HepG2 (cell line): ENCODE results near the gene MFN2. TPM values are rescaled to one million over a fixed set of nuclear protein-coding genes. Genes with fewer than 3 reads are reported as not detected.
A peak's percentile ranks its signal among the peaks of the same experiment; 100 is the strongest.

Experiments
- ATAD3A ChIP-seq: sonication (generic); formaldehyde crosslinking; IDR thresholded peaks from 2 replicates; pipeline ENCODE4 v1.4.0; 2020; ENCODE audit warnings: missing genetic modification reagents
- CBX5 ChIP-seq: sonication (generic); formaldehyde crosslinking; IDR thresholded peaks from 2 replicates; pipeline ENCODE4 v1.4.0; 2020; ENCODE audit warnings: missing genetic modification reagents, borderline replicate concordance
- DMAP1 ChIP-seq: IDR thresholded peaks from 2 replicates; pipeline ENCODE4 v1.6.1; 2016
- ESRRA ChIP-seq: sonication (generic); formaldehyde crosslinking; IDR thresholded peaks from 2 replicates; pipeline ENCODE4 v1.5.1; 2020; ENCODE audit warnings: mild to moderate bottlenecking, low read depth, missing genetic modification reagents
- FOXC1 ChIP-seq: sonication (generic); formaldehyde crosslinking; IDR thresholded peaks from 2 replicates; pipeline ENCODE4 v1.8.0; 2022; ENCODE audit warnings: mild to moderate bottlenecking, missing genetic modification reagents, borderline replicate concordance
- FOXO1 ChIP-seq: sonication (generic); formaldehyde crosslinking; IDR thresholded peaks from 2 replicates; pipeline ENCODE4 v1.4.0; 2020; ENCODE audit warnings: missing genetic modification reagents
- FOXP4 ChIP-seq: sonication (generic); formaldehyde crosslinking; IDR thresholded peaks from 2 replicates; pipeline ENCODE4 v1.4.0; 2020; ENCODE audit warnings: missing genetic modification reagents
- HOXA9 ChIP-seq: sonication (generic); formaldehyde crosslinking; IDR thresholded peaks from 2 replicates; pipeline ENCODE4 v1.8.1; 2022; ENCODE audit warnings: missing genetic modification reagents, mild to moderate bottlenecking, moderate library complexity, borderline replicate concordance
- MED13 ChIP-seq: sonication (generic); formaldehyde crosslinking; IDR thresholded peaks from 2 replicates; pipeline ENCODE4 v1.5.0; 2020; ENCODE audit warnings: missing genetic modification reagents
- MEIS2 ChIP-seq: sonication (generic); formaldehyde crosslinking; IDR thresholded peaks from 2 replicates; pipeline ENCODE4 v1.9.0; 2021; ENCODE audit warnings: mild to moderate bottlenecking, missing genetic modification reagents
- MYPOP ChIP-seq: sonication (generic); formaldehyde crosslinking; IDR thresholded peaks from 2 replicates; pipeline ENCODE4 v1.8.1; 2023; ENCODE audit warnings: mild to moderate bottlenecking, moderate library complexity, missing genetic modification reagents
- NBN ChIP-seq: fragments of 450-650 bp; conservative IDR thresholded peaks from 2 replicates; pipeline ENCODE4 v1.6.1; 2017
- NR2C2 ChIP-seq: sonication (generic); formaldehyde crosslinking; IDR thresholded peaks from 2 replicates; pipeline ENCODE4 v1.4.0; 2020; ENCODE audit warnings: missing genetic modification reagents, mild to moderate bottlenecking, moderate library complexity, borderline replicate concordance
- SIX4 ChIP-seq: sonication (generic); formaldehyde crosslinking; IDR thresholded peaks from 2 replicates; pipeline ENCODE4 v1.4.0; 2020; ENCODE audit warnings: missing genetic modification reagents
- TBP ChIP-seq: sonication (generic); formaldehyde crosslinking; IDR thresholded peaks from 2 replicates; pipeline ENCODE4 v1.5.0; 2020; ENCODE audit warnings: missing genetic modification reagents
- TRIM24 ChIP-seq: sonication (generic); formaldehyde crosslinking; IDR thresholded peaks from 2 replicates; pipeline ENCODE4 v1.8.0; 2022; ENCODE audit warnings: mild to moderate bottlenecking, missing genetic modification reagents
- ZBTB2 ChIP-seq: sonication (generic); formaldehyde crosslinking; IDR thresholded peaks from 2 replicates; pipeline ENCODE4 v1.8.0; 2022; ENCODE audit warnings: low read depth, missing genetic modification reagents
- ZNF121 ChIP-seq: sonication (generic); formaldehyde crosslinking; IDR thresholded peaks from 2 replicates; pipeline ENCODE4 v1.5.0; 2020; ENCODE audit warnings: mild to moderate bottlenecking, missing genetic modification reagents
- ZNF160 ChIP-seq: sonication (generic); formaldehyde crosslinking; IDR thresholded peaks from 2 replicates; pipeline ENCODE4 v1.8.0; 2022; ENCODE audit warnings: mild to moderate bottlenecking, inconsistent platforms, missing genetic modification reagents
- ZNF17 ChIP-seq: sonication (generic); formaldehyde crosslinking; IDR thresholded peaks from 2 replicates; pipeline ENCODE4 v1.5.0; 2020; ENCODE audit warnings: mild to moderate bottlenecking, missing genetic modification reagents
- ZNF224 ChIP-seq: sonication (generic); formaldehyde crosslinking; IDR thresholded peaks from 2 replicates; pipeline ENCODE4 v1.5.0; 2020; ENCODE audit warnings: mild to moderate bottlenecking, missing genetic modification reagents
- ZNF256 ChIP-seq: sonication (generic); formaldehyde crosslinking; conservative IDR thresholded peaks from 2 replicates; pipeline ENCODE4 v1.4.0; 2020; ENCODE audit warnings: missing genetic modification reagents
- ZNF724P ChIP-seq: sonication (generic); formaldehyde crosslinking; IDR thresholded peaks from 2 replicates; pipeline ENCODE4 v1.8.0; 2022; ENCODE audit warnings: missing genetic modification reagents, borderline replicate concordance
- ZNF775 ChIP-seq: sonication (generic); formaldehyde crosslinking; IDR thresholded peaks from 2 replicates; pipeline ENCODE4 v1.4.0; 2020; ENCODE audit warnings: missing genetic modification reagents, mild to moderate bottlenecking, moderate library complexity, borderline replicate concordance
- ZNF891 ChIP-seq: sonication (generic); formaldehyde crosslinking; IDR thresholded peaks from 2 replicates; pipeline ENCODE4 v1.5.0; 2020; ENCODE audit warnings: mild to moderate bottlenecking, missing genetic modification reagents
- ZSCAN9 ChIP-seq: IDR thresholded peaks from 2 replicates; pipeline ENCODE4 v1.6.1; 2016; ENCODE audit warnings: borderline replicate concordance
- polyA plus RNA-seq, 8 experiments: library from polyadenylated mRNA; depleted of rRNA in 3 of 8; stranded (reverse) in 7 of 8; unstranded in 1 of 8; fragments of >200 nt; fragmentation: Illumina TruSeq in 4 of 8; extraction: Trizol in 4 of 8; gene quantifications; 2 replicates each; pipeline versions ENCODE4 v1.2.1 to v1.2.3, GENCODE V29; 2011 to 2016; ENCODE audit warnings: low read depth in 4 of 8, missing spikeins in 1 of 8, mixed read lengths in 1 of 8; ENCODE audit not compliant: insufficient read depth in 1 of 8
- total RNA-seq, 5 experiments: library from RNA; depleted of rRNA; stranded (reverse); fragments of >200 nt; fragmentation: Illumina TruSeq; extraction: Trizol; gene quantifications; 2 replicates each; pipeline ENCODE4 v1.2.3, GENCODE V29; 2016; ENCODE audit warnings: low read depth in 1 of 5
- TF ChIP-seq, protein P1 (sequence below): sonication (generic); formaldehyde crosslinking; IDR thresholded peaks from 2 replicates; pipeline ENCODE4 v1.4.0; 2020; ENCODE audit warnings: missing genetic modification reagents

Gene MFN2
- total and polyA plus RNA-seq, 2 of the 13 experiments (the other 11 are each of a cell fraction or from before 2014, with no cell fraction given): 38.7 to 60.9 TPM

- TF ChIP-seq MYPOP: peak; percentile 76
- 0 out of 2 replicates have a peak, but pooled peaks have one; percentile 12 for TF ChIP-seq CBX5 (CRISPR knock-in tag)
- peak; percentile 72 for TF ChIP-seq ZBTB2
- no peak for TF ChIP-seq FOXO1 (CRISPR knock-in tag)
- no peak for TF ChIP-seq ZNF775 (CRISPR knock-in tag)
- peak; percentile 83; the same call in 1 of the 2 replicates for TF ChIP-seq MEIS2
- TF ChIP-seq ZNF17 (CRISPR knock-in tag): no peak
- TF ChIP-seq NR2C2: peak; percentile 37; the same call in 1 of the 2 replicates
- TF ChIP-seq ESRRA: no peak
- TF ChIP-seq ZNF891: peak; percentile 87
- TF ChIP-seq ZNF256 (CRISPR knock-in tag): 0 out of 2 replicates have a peak, but pooled peaks have one; percentile 68
- TF ChIP-seq ZNF121 (CRISPR knock-in tag): peak; percentile 49; the same call in 1 of the 2 replicates
- TF ChIP-seq TRIM24 (CRISPR knock-in tag): no peak
- TF ChIP-seq ZNF224: 0 out of 2 replicates have a peak, but pooled peaks have one; percentile 36
- TF ChIP-seq, protein P1, sequence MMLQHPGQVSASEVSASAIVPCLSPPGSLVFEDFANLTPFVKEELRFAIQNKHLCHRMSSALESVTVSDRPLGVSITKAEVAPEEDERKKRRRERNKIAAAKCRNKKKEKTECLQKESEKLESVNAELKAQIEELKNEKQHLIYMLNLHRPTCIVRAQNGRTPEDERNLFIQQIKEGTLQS: peak; percentile 62; the same call in 1 of the 2 replicates
- TF ChIP-seq ZSCAN9 (CRISPR knock-in tag): 0 out of 2 replicates have a peak, but pooled peaks have one; percentile 23
- TF ChIP-seq HOXA9 (CRISPR knock-in tag): peak; percentile 88; the same call in 1 of the 2 replicates
- 0 out of 2 replicates have a peak, but pooled peaks have one; percentile 24 for TF ChIP-seq FOXP4 (CRISPR knock-in tag)
- TF ChIP-seq SIX4 (CRISPR knock-in tag): no peak
- no peak for TF ChIP-seq ATAD3A (CRISPR knock-in tag)
- TF ChIP-seq NBN: no peak
- TF ChIP-seq TBP: no peak
- TF ChIP-seq ZNF724P: no peak
- TF ChIP-seq DMAP1 (CRISPR knock-in tag): peak; percentile 73
- no peak; the same call in 1 of the 2 replicates for TF ChIP-seq ZNF160 (CRISPR knock-in tag)
- peak; percentile 89; the same call in 1 of the 2 replicates for TF ChIP-seq FOXC1 (CRISPR knock-in tag)
- TF ChIP-seq MED13: no peak
Measured at GRCh38 chr1:11934302-11935056, 45.8 kb upstream of the MFN2 start, which contains the start of gene PLOD1 (continued).
